Astrocyte (in vitro differentiated cells and primary cell): ENCODE results near the gene DBI. TPM values are rescaled to one million over a fixed set of nuclear protein-coding genes. Genes with fewer than 3 reads are reported as not detected.

Source experiments
- DNase-seq: peaks from one replicate; pipeline ENCODE4 v3.0.0-alpha.2; 2010; ENCODE audit warnings: low read depth
- FAIRE-seq: peaks from 2 replicates; lab custom pipeline; 2011; peaks lifted over from hg19 to GRCh38; lab: Jason Lieb, UNC
- H2AFZ ChIP-seq: 2 replicates; pipeline ENCODE4 v1.6.0; 2012; ENCODE audit warnings: low read depth, low read length, inconsistent platforms
- H3K27ac ChIP-seq: 2 replicates; pipeline ENCODE4 v1.5.1; 2011; ENCODE audit warnings: low read depth, low read length, inconsistent platforms
- H3K27me3 ChIP-seq: 2 replicates; pipeline ENCODE4 v1.6.0; 2011; ENCODE audit warnings: low read length, inconsistent platforms; ENCODE audit not compliant: insufficient read depth
- H3K36me3 ChIP-seq: 2 replicates; pipeline ENCODE4 v1.5.1; 2011; ENCODE audit warnings: low read length, inconsistent platforms; ENCODE audit not compliant: insufficient read depth
- H3K4me1 ChIP-seq: 2 replicates; pipeline ENCODE4 v1.5.1; 2011; ENCODE audit warnings: low read length, inconsistent platforms; ENCODE audit not compliant: insufficient read depth
- H3K4me2 ChIP-seq: 2 replicates; pipeline ENCODE4 v1.6.0; 2012; ENCODE audit warnings: low read length, inconsistent platforms
- H3K4me3 ChIP-seq: 2 replicates; pipeline ENCODE4 v1.5.1; 2011; ENCODE audit warnings: low read depth, mild to moderate bottlenecking, low read length, inconsistent platforms; ENCODE audit not compliant: insufficient read depth
- H3K79me2 ChIP-seq: 2 replicates; pipeline ENCODE4 v1.6.0; 2012; ENCODE audit warnings: mild to moderate bottlenecking, low read length, inconsistent platforms; ENCODE audit not compliant: insufficient read depth
- H3K9ac ChIP-seq: 2 replicates; pipeline ENCODE4 v1.6.0; 2012; ENCODE audit warnings: mild to moderate bottlenecking, low read length, inconsistent platforms
- H3K9me3 ChIP-seq: 2 replicates; pipeline ENCODE4 v1.5.1; 2012; ENCODE audit warnings: low read depth, mild to moderate bottlenecking, low read length, inconsistent platforms; ENCODE audit not compliant: insufficient read depth
- H4K20me1 ChIP-seq: 2 replicates; pipeline ENCODE4 v1.6.0; 2012; ENCODE audit warnings: low read length, inconsistent platforms; ENCODE audit not compliant: insufficient read depth
- H3K27ac Mint-ChIP-seq: one replicate; pipeline ENCODE4 v1.8.0; 2021; ENCODE audit warnings: mild to moderate bottlenecking, mixed read lengths; ENCODE audit not compliant: unreplicated experiment
- H3K27me3 Mint-ChIP-seq: one replicate; pipeline ENCODE4 v1.8.0; 2021; ENCODE audit warnings: low read depth, mixed read lengths; ENCODE audit not compliant: unreplicated experiment
- H3K36me3 Mint-ChIP-seq: one replicate; pipeline ENCODE4 v1.8.0; 2021; ENCODE audit warnings: low read depth, mixed read lengths; ENCODE audit not compliant: unreplicated experiment
- H3K4me1 Mint-ChIP-seq: one replicate; pipeline ENCODE4 v1.8.0; 2021; ENCODE audit warnings: low read depth, mixed read lengths; ENCODE audit not compliant: unreplicated experiment
- H3K4me3 Mint-ChIP-seq: one replicate; pipeline ENCODE4 v1.8.0; 2021; ENCODE audit warnings: mild to moderate bottlenecking, moderate library complexity, mixed read lengths; ENCODE audit not compliant: unreplicated experiment
- H3K9me3 Mint-ChIP-seq: one replicate; pipeline ENCODE4 v1.8.0; 2021; ENCODE audit warnings: mild to moderate bottlenecking, mixed read lengths; ENCODE audit not compliant: unreplicated experiment
- CTCF ChIP-seq: IDR thresholded peaks from 2 replicates; pipeline ENCODE4 v1.5.1; 2011; ENCODE audit warnings: low read depth, mild to moderate bottlenecking, inconsistent platforms, low read length, moderate library complexity; ENCODE audit not compliant: insufficient read depth
- EZH2 ChIP-seq: IDR thresholded peaks from 2 replicates; pipeline ENCODE4 v1.6.1; 2012; ENCODE audit warnings: mild to moderate bottlenecking, low read length, inconsistent platforms; ENCODE audit not compliant: insufficient read depth
- total RNA-seq: library from RNA; stranded (reverse); gene quantifications from 2 replicates; pipeline ENCODE4 v1.2.1, GENCODE V29; 2021

DBI gene
- total RNA-seq, 1 donor from 2014 or later: 126 TPM

GRCh38 chr2:119359774-119360173 is 7.0 kb upstream of the DBI start:
- H3K4me1 ChIP-seq: no peaks in the 10 kb centered on the region
- H3K9ac ChIP-seq: no peak overlapping the region
- Mint-ChIP-seq H3K4me3 (no peak overlapping the region), H3K4me1 (no peaks in the 10 kb centered on the region), H3K9me3 (peaks cover 4% of the 10 kb centered on the region), H3K27me3 (no peaks in the 10 kb centered on the region), H3K36me3 (peaks cover 3% of the 10 kb centered on the region), H3K27ac (no peak overlapping the region)
- H4K20me1 ChIP-seq: peaks cover 13% of the 10 kb centered on the region
- H3K4me2 ChIP-seq: no peak overlapping the region
- H3K36me3 ChIP-seq: no peaks in the 10 kb centered on the region
- no peak overlapping the region for H2AFZ ChIP-seq
- DNase-seq (no peak), FAIRE-seq (no peak)
- no peak overlapping the region for H3K4me3 ChIP-seq
- H3K27me3 ChIP-seq: no peaks in the 10 kb centered on the region
- TF ChIP-seq CTCF (no peak), EZH2 (no peak)
- peaks cover 11% of the 10 kb centered on the region for H3K79me2 ChIP-seq
- H3K27ac ChIP-seq: no peak overlapping the region
- H3K9me3 ChIP-seq: no peaks in the 10 kb centered on the region

GRCh38 chr2:119360423-119360966 is 6.3 kb upstream of the DBI start:
- Mint-ChIP-seq H3K27me3 (no peaks in the 10 kb centered on the region), H3K9me3 (peaks cover 4% of the 10 kb centered on the region), H3K4me3 (no peak overlapping the region), H3K36me3 (peaks cover 3% of the 10 kb centered on the region), H3K27ac (no peak overlapping the region), H3K4me1 (peaks cover 4% of the 10 kb centered on the region)
- Histone ChIP-seq H2AFZ (no peak overlapping the region), H3K4me2 (no peak overlapping the region), H3K4me3 (no peak overlapping the region), H3K9ac (no peak overlapping the region), H3K4me1 (no peaks in the 10 kb centered on the region), H4K20me1 (peaks cover 11% of the 10 kb centered on the region), H3K27ac (no peak overlapping the region), H3K36me3 (no peaks in the 10 kb centered on the region), H3K79me2 (peaks cover 18% of the 10 kb centered on the region), H3K27me3 (no peaks in the 10 kb centered on the region), H3K9me3 (no peaks in the 10 kb centered on the region)
- no peak for FAIRE-seq
- TF ChIP-seq CTCF (no peak), EZH2 (no peak)
- no peak for DNase-seq

- H3K36me3 ChIP-seq: peaks cover 10% of the 10 kb centered on the region
- TF ChIP-seq CTCF: no peak
- TF ChIP-seq EZH2: no peak
- H3K4me1 ChIP-seq: peaks cover 10% of the 10 kb centered on the region
- Mint-ChIP-seq H3K27ac (no peak overlapping the region), H3K36me3 (no peaks in the 10 kb centered on the region), H3K4me1 (peaks cover 12% of the 10 kb centered on the region), H3K9me3 (no peaks in the 10 kb centered on the region), H3K27me3 (no peaks in the 10 kb centered on the region), H3K4me3 (peak overlapping the region; percentile 99)
- no peak overlapping the region for H3K4me2 ChIP-seq
- H3K4me3 ChIP-seq: no peak overlapping the region
- no peak overlapping the region for H3K9ac ChIP-seq
- H3K27me3 ChIP-seq: no peaks in the 10 kb centered on the region
- H3K9me3 ChIP-seq: no peaks in the 10 kb centered on the region
- FAIRE-seq (no peak), DNase-seq (no peak)
- H3K79me2 ChIP-seq: peaks cover 45% of the 10 kb centered on the region
- H2AFZ ChIP-seq: no peak overlapping the region
- H4K20me1 ChIP-seq: peaks cover 21% of the 10 kb centered on the region
- H3K27ac ChIP-seq: no peak overlapping the region
Observed at GRCh38 chr2:119364798-119365197, 2.0 kb upstream of the DBI start.
